HepG2 (cell line): ENCODE data around the gene MBD3L5. TPM values are rescaled to one million over a fixed set of nuclear protein-coding genes. Genes with fewer than 3 reads are reported as not detected.

ENCODE experiments used
- AFF4 ChIP-seq: sonication (generic); formaldehyde crosslinking; IDR thresholded peaks from 2 replicates; pipeline ENCODE4 v1.4.0; 2020; ENCODE audit warnings: missing genetic modification reagents
- BCL3 ChIP-seq: sonication (generic); formaldehyde crosslinking; IDR thresholded peaks from 2 replicates; pipeline ENCODE4 v1.5.1; 2020; ENCODE audit warnings: mild to moderate bottlenecking, missing genetic modification reagents, moderate library complexity
- CC2D1A ChIP-seq: sonication (generic); formaldehyde crosslinking; IDR thresholded peaks from 2 replicates; pipeline ENCODE4 v1.8.1; 2023; ENCODE audit warnings: mild to moderate bottlenecking, missing genetic modification reagents
- CCDC6 ChIP-seq: sonication (generic); formaldehyde crosslinking; IDR thresholded peaks from 2 replicates; pipeline ENCODE4 v1.8.1; 2022; ENCODE audit warnings: mild to moderate bottlenecking, missing genetic modification reagents, moderate library complexity
- HOXA9 ChIP-seq: sonication (generic); formaldehyde crosslinking; IDR thresholded peaks from 2 replicates; pipeline ENCODE4 v1.8.1; 2022; ENCODE audit warnings: missing genetic modification reagents, mild to moderate bottlenecking, moderate library complexity, borderline replicate concordance
- KDM5B ChIP-seq: sonication (generic); formaldehyde crosslinking; IDR thresholded peaks from 2 replicates; pipeline ENCODE4 v1.4.0; 2020; ENCODE audit warnings: missing genetic modification reagents, mild to moderate bottlenecking, borderline replicate concordance
- PAXIP1 ChIP-seq: sonication (generic); formaldehyde crosslinking; conservative IDR thresholded peaks from 2 replicates; pipeline ENCODE4 v1.4.0; 2020; ENCODE audit warnings: mild to moderate bottlenecking, missing genetic modification reagents, moderate library complexity
- PCBP1 ChIP-seq: fragments of 200-400 bp; formaldehyde crosslinking; IDR thresholded peaks from 2 replicates; pipeline ENCODE4 v1.6.1; 2017; ENCODE audit warnings: mild to moderate bottlenecking, low read depth, low read length, borderline replicate concordance
- ZBTB25 ChIP-seq: IDR thresholded peaks from 2 replicates; pipeline ENCODE4 v1.6.1; 2018; ENCODE audit warnings: missing genetic modification reagents
- ZGPAT ChIP-seq: IDR thresholded peaks from 2 replicates; pipeline ENCODE4 v1.6.1; 2016; ENCODE audit warnings: mild to moderate bottlenecking
- ZNF30 ChIP-seq: sonication (generic); formaldehyde crosslinking; IDR thresholded peaks from 2 replicates; pipeline ENCODE4 v1.5.0; 2020; ENCODE audit warnings: mild to moderate bottlenecking, missing genetic modification reagents
- ZNF580 ChIP-seq: IDR thresholded peaks from 2 replicates; pipeline ENCODE4 v1.6.1; 2016; ENCODE audit warnings: low read depth, borderline replicate concordance
- ZNF670 ChIP-seq: sonication (generic); formaldehyde crosslinking; IDR thresholded peaks from 2 replicates; pipeline ENCODE4 v1.8.0; 2022; ENCODE audit warnings: mild to moderate bottlenecking, missing genetic modification reagents, borderline replicate concordance
- ZSCAN31 ChIP-seq: sonication (generic); formaldehyde crosslinking; IDR thresholded peaks from 2 replicates; pipeline ENCODE4 v1.5.0; 2020; ENCODE audit warnings: low read depth, mild to moderate bottlenecking, missing genetic modification reagents
- polyA plus RNA-seq, 8 experiments: library from polyadenylated mRNA; depleted of rRNA in 3 of 8; stranded (reverse) in 7 of 8; unstranded in 1 of 8; fragments of >200 nt; fragmentation: Illumina TruSeq in 4 of 8; extraction: Trizol in 4 of 8; gene quantifications; 2 replicates each; pipeline versions ENCODE4 v1.2.1 to v1.2.3, GENCODE V29; 2011 to 2016; ENCODE audit warnings: low read depth in 4 of 8, missing spikeins in 1 of 8, mixed read lengths in 1 of 8; ENCODE audit not compliant: insufficient read depth in 1 of 8
- total RNA-seq, 5 experiments: library from RNA; depleted of rRNA; stranded (reverse); fragments of >200 nt; fragmentation: Illumina TruSeq; extraction: Trizol; gene quantifications; 2 replicates each; pipeline ENCODE4 v1.2.3, GENCODE V29; 2016; ENCODE audit warnings: low read depth in 1 of 5

MBD3L5 gene
- total and polyA plus RNA-seq, 2 of the 13 experiments (the other 11 are each of a cell fraction or from before 2014, with no cell fraction given): not detected

- peak; percentile 74 for TF ChIP-seq ZGPAT (CRISPR knock-in tag)
- no peak; the same call in 1 of the 2 replicates for TF ChIP-seq BCL3
- peak; percentile 23; the same call in 1 of the 2 replicates for TF ChIP-seq PAXIP1
- TF ChIP-seq ZNF580 (CRISPR knock-in tag): no peak
- no peak for TF ChIP-seq AFF4 (CRISPR knock-in tag)
- no peak for TF ChIP-seq ZBTB25
- peak; percentile 83; the same call in 1 of the 2 replicates for TF ChIP-seq PCBP1
- no peak for TF ChIP-seq ZNF30 (CRISPR knock-in tag)
- TF ChIP-seq HOXA9: no peak
- no peak for TF ChIP-seq ZNF670 (CRISPR knock-in tag)
- TF ChIP-seq CCDC6 (CRISPR knock-in tag): peak; percentile 68; the same call in 1 of the 2 replicates
- no peak for TF ChIP-seq ZSCAN31 (CRISPR knock-in tag)
- no peak; the same call in 1 of the 2 replicates for TF ChIP-seq KDM5B (CRISPR knock-in tag)
- TF ChIP-seq CC2D1A: no peak
These were observed 38.9 kb downstream of the MBD3L5 start, which contains the start of gene ZNF557 (continued) for GRCh38 chr19:7069042-7069903.
